Neural cell (in vitro differentiated cells): ENCODE data around the gene RPS23. TPM values are rescaled to one million over a fixed set of nuclear protein-coding genes. Genes with fewer than 3 reads are reported as not detected.

Experiments used
- H2AFZ ChIP-seq: fragments of 200-600, 300-800 bp; sonication (generic), shearing (Covaris generic); 2 replicates; pipeline ENCODE4 v1.6.0; 2014; ENCODE audit warnings: low read depth, mild to moderate bottlenecking, antibody characterized with exemption, low read length, moderate library complexity
- H3F3A ChIP-seq: fragments of 200-600 bp; shearing (Covaris generic); 2 replicates; pipeline ENCODE4 v1.6.1; 2016; ENCODE audit warnings: mild to moderate bottlenecking, moderate library complexity, mixed read lengths, antibody characterized with exemption, low read length; ENCODE audit not compliant: insufficient read depth, poor library complexity, severe bottlenecking
- H3K27ac ChIP-seq: fragments of 200-600, 300-800 bp; sonication (generic), shearing (Covaris generic); 2 replicates; pipeline ENCODE4 v1.5.1; 2014; ENCODE audit warnings: mild to moderate bottlenecking, low read length, moderate library complexity
- H3K27me3 ChIP-seq: fragments of 300-800, 200-600 bp; sonication (generic), shearing (Covaris generic); 2 replicates; pipeline ENCODE4 v1.6.0; 2014; ENCODE audit warnings: mild to moderate bottlenecking, low read depth, low read length, moderate library complexity; ENCODE audit not compliant: insufficient read depth
- H3K36me3 ChIP-seq: fragments of 300-800, 200-600 bp; sonication (generic), shearing (Covaris generic); 2 replicates; pipeline ENCODE4 v1.5.1; 2014; ENCODE audit warnings: mild to moderate bottlenecking, antibody characterized with exemption, low read length, moderate library complexity; ENCODE audit not compliant: insufficient read depth
- H3K4me2 ChIP-seq: fragments of 300-800, 200-600 bp; sonication (generic), shearing (Covaris generic); 2 replicates; pipeline ENCODE4 v1.6.0; 2014; ENCODE audit warnings: mild to moderate bottlenecking, low read length
- H3K4me3 ChIP-seq: fragments of 300-800, 200-600 bp; sonication (generic), shearing (Covaris generic); 2 replicates; pipeline ENCODE4 v1.5.1; 2014; ENCODE audit warnings: mild to moderate bottlenecking, low read length, moderate library complexity
- H3K79me2 ChIP-seq: fragments of 200-600 bp; shearing (Covaris generic); replicated peaks from 2 replicates; pipeline ENCODE4 v1.6.0; 2014; ENCODE audit warnings: mild to moderate bottlenecking, low read length, moderate library complexity; ENCODE audit not compliant: insufficient read depth
- H3K9ac ChIP-seq: fragments of 300-800, 200-600 bp; sonication (generic), shearing (Covaris generic); 2 replicates; pipeline ENCODE4 v1.6.1; 2016; ENCODE audit warnings: mild to moderate bottlenecking, low read length, mixed read lengths
- H3K9me2 ChIP-seq: fragments of 200-600 bp; shearing (Covaris generic); 2 replicates; pipeline ENCODE4 v1.6.1; 2016; ENCODE audit warnings: mild to moderate bottlenecking, low read length, mixed read lengths; ENCODE audit not compliant: insufficient read depth
- H3K9me3 ChIP-seq: fragments of 200-600, 300-800 bp; sonication (generic), shearing (Covaris generic); 2 replicates; pipeline ENCODE4 v1.6.1; 2016; ENCODE audit warnings: mild to moderate bottlenecking, mixed run types, low read length, moderate library complexity, mixed read lengths
- H4K20me1 ChIP-seq: fragments of 200-600 bp; shearing (Covaris generic); 2 replicates; pipeline ENCODE4 v1.6.1; 2016; ENCODE audit warnings: mild to moderate bottlenecking, mixed run types; ENCODE audit not compliant: insufficient read depth
- EP300 ChIP-seq: fragments of 450-650 bp; conservative IDR thresholded peaks from 2 replicates; pipeline ENCODE4 v1.6.1; 2014; ENCODE audit warnings: antibody characterized with exemption, mild to moderate bottlenecking, moderate library complexity; ENCODE audit not compliant: poor library complexity, severe bottlenecking
- EZH2 ChIP-seq: fragments of 200-600, 300-800 bp; shearing (Covaris generic), sonication (generic); IDR thresholded peaks from 2 replicates; pipeline ENCODE4 v1.6.1; 2014; ENCODE audit warnings: antibody characterized with exemption, low read length, borderline replicate concordance, mild to moderate bottlenecking; ENCODE audit not compliant: insufficient read depth, poor library complexity, severe bottlenecking
- MXI1 ChIP-seq: fragments of 450-650 bp; conservative IDR thresholded peaks from 2 replicates; pipeline ENCODE4 v1.6.1; 2014; ENCODE audit warnings: antibody characterized with exemption, mild to moderate bottlenecking; ENCODE audit not compliant: poor library complexity, severe bottlenecking
- POLR2AphosphoS5 ChIP-seq: IDR thresholded peaks from 2 replicates; pipeline ENCODE4 v1.6.1; 2012
- RAD21 ChIP-seq: fragments of 450-650 bp; conservative IDR thresholded peaks from 2 replicates; pipeline ENCODE4 v1.6.1; 2014; ENCODE audit warnings: antibody characterized with exemption, mild to moderate bottlenecking, moderate library complexity
- REST ChIP-seq: IDR thresholded peaks from 2 replicates; pipeline ENCODE4 v1.6.1; 2012; ENCODE audit warnings: borderline replicate concordance
- SMC3 ChIP-seq: fragments of 450-650 bp; conservative IDR thresholded peaks from 2 replicates; pipeline ENCODE4 v1.6.1; 2014; ENCODE audit warnings: antibody characterized with exemption, mild to moderate bottlenecking, moderate library complexity; ENCODE audit not compliant: poor library complexity
- TAF1 ChIP-seq: IDR thresholded peaks from 2 replicates; pipeline ENCODE4 v1.6.1; 2012; ENCODE audit warnings: low read depth
- polyA plus RNA-seq: library from polyadenylated mRNA; depleted of rRNA; stranded (reverse); fragments of >200 nt; gene quantifications from 2 replicates; pipeline ENCODE4 v1.2.3, GENCODE V29; 2014
- TF ChIP-seq, protein P1 (sequence below): fragments of 450-650 bp; IDR thresholded peaks from 2 replicates; pipeline ENCODE4 v1.5.1; 2014; ENCODE audit warnings: antibody characterized with exemption, mild to moderate bottlenecking, moderate library complexity; ENCODE audit not compliant: poor library complexity, severe bottlenecking

Gene RPS23
- polyA plus RNA-seq, 1 donor from 2014 or later: 2,396 TPM

DNA sequence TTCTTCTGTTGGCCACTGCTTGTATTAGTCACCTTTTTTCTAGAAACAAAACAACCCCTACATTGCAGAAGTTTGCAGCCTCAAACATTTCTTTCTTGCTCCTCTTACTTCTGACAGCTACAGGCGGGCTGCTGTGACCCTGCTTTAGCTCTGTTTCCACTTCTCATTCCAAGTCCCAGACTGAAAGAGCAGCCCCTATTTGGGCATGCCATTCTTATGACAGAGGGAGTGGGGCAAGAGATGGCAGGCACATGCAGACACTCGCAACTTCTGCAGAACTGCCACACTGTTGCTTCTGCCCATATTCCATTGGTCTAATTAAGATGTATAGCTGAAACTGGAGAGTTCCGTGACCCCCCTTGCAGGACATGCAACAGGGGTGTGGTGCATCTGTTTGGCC lies 19.6 kb upstream of the RPS23 start:
- H3F3A ChIP-seq: peaks cover 3% of the 10 kb centered on the region
- no peak overlapping the region for H2AFZ ChIP-seq
- no peaks in the 10 kb centered on the region for H4K20me1 ChIP-seq
- no peak overlapping the region for H3K4me2 ChIP-seq
- H3K36me3 ChIP-seq: no peaks in the 10 kb centered on the region
- H3K9me3 ChIP-seq: no peaks in the 10 kb centered on the region
- no peaks in the 10 kb centered on the region for H3K27me3 ChIP-seq
- no peak overlapping the region for H3K27ac ChIP-seq
- no peaks in the 10 kb centered on the region for H3K9me2 ChIP-seq
- H3K79me2 ChIP-seq: peaks cover 5% of the 10 kb centered on the region
- TF ChIP-seq RAD21 (no peak), REST (no peak), EZH2 (no peak), TAF1 (no peak), MXI1 (no peak), POLR2AphosphoS5 (no peak), EP300 (no peak), SMC3 (no peak)
- TF ChIP-seq, protein P1, sequence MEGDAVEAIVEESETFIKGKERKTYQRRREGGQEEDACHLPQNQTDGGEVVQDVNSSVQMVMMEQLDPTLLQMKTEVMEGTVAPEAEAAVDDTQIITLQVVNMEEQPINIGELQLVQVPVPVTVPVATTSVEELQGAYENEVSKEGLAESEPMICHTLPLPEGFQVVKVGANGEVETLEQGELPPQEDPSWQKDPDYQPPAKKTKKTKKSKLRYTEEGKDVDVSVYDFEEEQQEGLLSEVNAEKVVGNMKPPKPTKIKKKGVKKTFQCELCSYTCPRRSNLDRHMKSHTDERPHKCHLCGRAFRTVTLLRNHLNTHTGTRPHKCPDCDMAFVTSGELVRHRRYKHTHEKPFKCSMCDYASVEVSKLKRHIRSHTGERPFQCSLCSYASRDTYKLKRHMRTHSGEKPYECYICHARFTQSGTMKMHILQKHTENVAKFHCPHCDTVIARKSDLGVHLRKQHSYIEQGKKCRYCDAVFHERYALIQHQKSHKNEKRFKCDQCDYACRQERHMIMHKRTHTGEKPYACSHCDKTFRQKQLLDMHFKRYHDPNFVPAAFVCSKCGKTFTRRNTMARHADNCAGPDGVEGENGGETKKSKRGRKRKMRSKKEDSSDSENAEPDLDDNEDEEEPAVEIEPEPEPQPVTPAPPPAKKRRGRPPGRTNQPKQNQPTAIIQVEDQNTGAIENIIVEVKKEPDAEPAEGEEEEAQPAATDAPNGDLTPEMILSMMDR: no peak
- no peak overlapping the region for H3K9ac ChIP-seq
- H3K4me3 ChIP-seq: no peak overlapping the region

DNA sequence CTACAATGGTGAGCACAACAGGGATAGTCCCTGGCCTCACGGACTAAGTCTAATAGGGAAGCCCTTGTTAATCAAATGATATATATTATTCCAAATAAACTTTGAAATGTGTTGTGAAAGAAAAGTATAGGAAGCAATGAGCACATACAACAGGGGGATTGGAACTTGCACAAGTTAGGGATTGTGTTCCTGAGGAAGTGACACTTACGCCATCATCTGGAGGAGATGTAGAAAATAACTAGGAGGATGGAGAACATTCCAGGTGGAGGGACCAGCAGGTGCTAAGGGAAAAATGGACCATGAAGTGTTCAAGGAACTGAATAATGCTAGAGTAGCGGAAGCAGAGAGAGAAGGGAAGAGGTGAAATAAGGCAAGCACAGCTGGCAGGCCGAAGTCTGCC lies 18.8 kb upstream of the RPS23 start:
- no peak overlapping the region for H3K4me2 ChIP-seq
- no peak for TF ChIP-seq EZH2
- TF ChIP-seq MXI1: no peak
- no peak for TF ChIP-seq TAF1
- no peak for TF ChIP-seq REST
- no peak for TF ChIP-seq EP300
- TF ChIP-seq, protein P1: no peak
- TF ChIP-seq SMC3: no peak
- TF ChIP-seq POLR2AphosphoS5: no peak
- no peak for TF ChIP-seq RAD21
- no peaks in the 10 kb centered on the region for H3K9me2 ChIP-seq
- no peak overlapping the region for H3K9ac ChIP-seq
- no peaks in the 10 kb centered on the region for H3K9me3 ChIP-seq
- no peaks in the 10 kb centered on the region for H3K27me3 ChIP-seq
- H3K79me2 ChIP-seq: peaks cover under 1% of the 10 kb centered on the region
- H3F3A ChIP-seq: peaks cover 3% of the 10 kb centered on the region
- no peak overlapping the region for H3K4me3 ChIP-seq
- H3K27ac ChIP-seq: no peak overlapping the region
- no peaks in the 10 kb centered on the region for H3K36me3 ChIP-seq
- no peak overlapping the region for H2AFZ ChIP-seq
- no peaks in the 10 kb centered on the region for H4K20me1 ChIP-seq
